Measurements from ENCODE around the gene NOTCH3.

DNA sequence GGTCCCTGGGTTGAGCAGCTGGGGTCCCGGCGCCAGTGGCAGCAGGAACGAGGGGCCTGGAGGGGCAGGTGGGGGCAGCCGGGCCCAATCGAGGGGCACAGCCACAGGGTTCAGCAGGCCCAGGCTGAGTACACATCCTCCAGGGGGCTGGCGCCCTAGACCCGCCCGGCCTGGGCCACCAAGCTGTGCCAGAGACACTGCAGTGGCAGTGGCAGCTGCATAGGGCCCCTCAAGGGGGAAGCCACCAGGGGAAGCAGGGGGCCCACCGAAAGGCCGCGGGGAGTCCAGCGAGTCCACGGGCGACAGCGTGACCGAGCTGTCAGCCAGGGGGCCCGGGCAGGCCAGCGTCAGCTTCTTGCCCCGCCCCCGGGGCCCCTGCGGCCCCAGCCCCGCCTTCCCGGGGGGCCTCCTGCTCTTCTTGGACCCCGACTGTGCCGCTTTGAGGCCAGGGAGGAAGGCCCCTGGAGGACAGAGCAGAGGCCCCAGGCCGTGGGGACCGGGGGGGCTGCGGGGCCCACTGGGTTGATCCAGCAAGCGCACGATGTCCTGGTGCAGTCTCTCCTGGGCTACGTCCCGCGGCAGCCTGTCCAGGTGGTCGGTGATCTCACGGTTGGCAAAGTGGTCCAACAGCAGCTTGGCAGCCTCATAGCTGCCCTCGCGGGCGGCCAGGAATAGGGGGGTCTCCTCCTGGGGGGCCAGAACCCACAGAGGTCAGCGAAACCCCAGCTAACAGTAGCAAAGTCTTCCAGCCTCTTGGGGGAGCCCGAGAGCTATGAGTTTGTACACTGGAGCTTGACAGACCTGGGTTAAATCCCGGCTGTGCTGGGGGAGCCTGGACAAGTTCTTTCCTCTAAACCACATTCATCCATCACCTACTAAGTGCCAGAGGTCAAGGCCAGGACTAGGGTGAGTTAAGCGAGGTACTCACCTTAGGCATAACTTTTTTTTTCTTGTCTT is 39.5 kb downstream of the NOTCH3 start:
- TF ChIP-seq, protein P1, sequence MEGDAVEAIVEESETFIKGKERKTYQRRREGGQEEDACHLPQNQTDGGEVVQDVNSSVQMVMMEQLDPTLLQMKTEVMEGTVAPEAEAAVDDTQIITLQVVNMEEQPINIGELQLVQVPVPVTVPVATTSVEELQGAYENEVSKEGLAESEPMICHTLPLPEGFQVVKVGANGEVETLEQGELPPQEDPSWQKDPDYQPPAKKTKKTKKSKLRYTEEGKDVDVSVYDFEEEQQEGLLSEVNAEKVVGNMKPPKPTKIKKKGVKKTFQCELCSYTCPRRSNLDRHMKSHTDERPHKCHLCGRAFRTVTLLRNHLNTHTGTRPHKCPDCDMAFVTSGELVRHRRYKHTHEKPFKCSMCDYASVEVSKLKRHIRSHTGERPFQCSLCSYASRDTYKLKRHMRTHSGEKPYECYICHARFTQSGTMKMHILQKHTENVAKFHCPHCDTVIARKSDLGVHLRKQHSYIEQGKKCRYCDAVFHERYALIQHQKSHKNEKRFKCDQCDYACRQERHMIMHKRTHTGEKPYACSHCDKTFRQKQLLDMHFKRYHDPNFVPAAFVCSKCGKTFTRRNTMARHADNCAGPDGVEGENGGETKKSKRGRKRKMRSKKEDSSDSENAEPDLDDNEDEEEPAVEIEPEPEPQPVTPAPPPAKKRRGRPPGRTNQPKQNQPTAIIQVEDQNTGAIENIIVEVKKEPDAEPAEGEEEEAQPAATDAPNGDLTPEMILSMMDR (conservative IDR thresholded peaks at IDR 0.05; ENCODE audit: low read depth, low read length): peak; percentile 79
- TF ChIP-seq EZH2 (IDR thresholded peaks at IDR 0.05; ENCODE audit: low read length, unreplicated experiment): no peak

Data from PC-3 (cell line).